B cell (primary cell): ENCODE measurements around the gene FBXO5. TPM values are rescaled to one million over a fixed set of nuclear protein-coding genes. Genes with fewer than 3 reads are reported as not detected.
A peak's percentile ranks its signal among the peaks of the same experiment; 100 is the strongest.

Source experiments
- ATAC-seq: fragments of 200-7000 bp; cut with Tn5 transposase; one replicate; pipeline ENCODE4 v1.10.0; 2021; ENCODE audit warnings: low read depth, mild to moderate bottlenecking, moderate number of reproducible peaks, moderate library complexity
- CTCF ChIA-PET: fragments of 350-600 bp; sonication (Branson Sonifier 250); formaldehyde crosslinking; loops from one replicate; lab custom pipeline; 2021; ENCODE audit warnings: antibody characterized with exemption, inconsistent platforms; lab: Charles Lee
- POLR2A ChIA-PET: fragments of 350-600 bp; sonication (Branson Sonifier 250); formaldehyde crosslinking; loops from one replicate; lab custom pipeline; 2021; ENCODE audit warnings: antibody characterized with exemption; lab: Charles Lee
- DNase-seq: peaks from one replicate; pipeline ENCODE4 v3.0.0; 2013
- H2AFZ ChIP-seq: 2 replicates; pipeline ENCODE4 v1.6.1; 2012; ENCODE audit warnings: mild to moderate bottlenecking, low read depth, low read length; ENCODE audit not compliant: insufficient read depth, poor library complexity, severe bottlenecking
- H3K27ac ChIP-seq, 2 donors: 1 replicate in 1 of 2; 2 replicates in 1 of 2; pipeline ENCODE4 v1.5.1; 2012 to 2013; ENCODE audit warnings: low read length in 2 of 2, mild to moderate bottlenecking in 2 of 2, moderate library complexity in 1 of 2
- H3K27me3 ChIP-seq, 4 experiments: fragments of 200-600 bp in 1 of 4; sonication (generic) in 1 of 4; replicated peaks in 1 of 4; 1 replicate in 2 of 4; 2 replicates in 2 of 4; pipeline versions ENCODE4 v1.6.1 to v1.7.0; 2013 to 2016; ENCODE audit warnings: low read length in 3 of 4, mild to moderate bottlenecking in 2 of 4, mixed read lengths in 1 of 4, moderate library complexity in 1 of 4; ENCODE audit not compliant: insufficient read depth in 4 of 4, control insufficient read depth in 3 of 4; ENCODE audit errors: control extremely low read depth in 1 of 4
- H3K36me3 ChIP-seq, 2 experiments: replicated peaks in 1 of 2; 1 replicate in 1 of 2; 2 replicates in 1 of 2; pipeline versions ENCODE4 v1.6.1 to v1.7.1; 2013; ENCODE audit warnings: low read length in 1 of 2; ENCODE audit not compliant: insufficient read depth in 2 of 2, control insufficient read depth in 1 of 2; ENCODE audit errors: control extremely low read depth in 1 of 2, extremely low read depth in 1 of 2
- H3K4me1 ChIP-seq, 2 donors: fragments of 200-600 bp in 1 of 2; sonication (generic) in 1 of 2; 1 replicate in 1 of 2; 2 replicates in 1 of 2; pipeline versions ENCODE4 v1.5.1 to v1.6.1; 2013 to 2017; ENCODE audit warnings: low read length in 2 of 2; ENCODE audit not compliant: control insufficient read depth in 2 of 2, insufficient read depth in 2 of 2
- H3K4me2 ChIP-seq: replicated peaks from 2 replicates; pipeline ENCODE3; 2012; ENCODE audit warnings: mild to moderate bottlenecking, low read depth, low read length; ENCODE audit not compliant: poor library complexity, severe bottlenecking
- H3K4me3 ChIP-seq, 5 experiments: fragments of 200-600 bp in 1 of 5; sonication (generic) in 1 of 5; 1 replicate in 3 of 5; 2 replicates in 2 of 5; pipeline versions ENCODE4 v1.5.1 to v1.7.0; 2011 to 2016; ENCODE audit warnings: low read length in 4 of 5, mild to moderate bottlenecking in 4 of 5, low read depth in 2 of 5, control low read depth in 1 of 5, moderate library complexity in 1 of 5; ENCODE audit not compliant: insufficient read depth in 1 of 5; ENCODE audit errors: control extremely low read depth in 1 of 5, extremely low read depth in 1 of 5
- H3K79me2 ChIP-seq: fragments of 200-600 bp; sonication (generic); one replicate; pipeline ENCODE4 v1.6.0; 2016; ENCODE audit warnings: low read length; ENCODE audit not compliant: control insufficient read depth, insufficient read depth
- H3K9ac ChIP-seq: fragments of 200-600 bp; sonication (generic); 2 replicates; pipeline ENCODE4 v1.6.1; 2017; ENCODE audit warnings: mild to moderate bottlenecking, low read length, moderate library complexity
- H3K9me3 ChIP-seq, 3 donors: one replicate each; pipeline versions ENCODE4 v1.6.1 to v1.7.1; 2013; ENCODE audit warnings: low read length in 2 of 3; ENCODE audit not compliant: control insufficient read depth in 2 of 3, insufficient read depth in 1 of 3; ENCODE audit errors: control extremely low read depth in 1 of 3
- H4K20me1 ChIP-seq: 2 replicates; pipeline ENCODE4 v1.6.0; 2012; ENCODE audit warnings: mild to moderate bottlenecking, low read length; ENCODE audit not compliant: insufficient read depth, control insufficient read depth, poor library complexity, severe bottlenecking
- H3K27ac Mint-ChIP-seq: one replicate; pipeline ENCODE4 v1.8.0; 2021; ENCODE audit warnings: mixed read lengths
- H3K27me3 Mint-ChIP-seq: one replicate; pipeline ENCODE4 v1.8.0; 2021; ENCODE audit warnings: mixed read lengths
- H3K4me1 Mint-ChIP-seq: one replicate; pipeline ENCODE4 v1.8.0; 2021; ENCODE audit warnings: mixed read lengths
- H3K4me3 Mint-ChIP-seq: one replicate; pipeline ENCODE4 v1.8.0; 2021; ENCODE audit warnings: mixed read lengths
- H3K9me3 Mint-ChIP-seq: one replicate; pipeline ENCODE4 v1.8.0; 2022; ENCODE audit warnings: mixed read lengths; ENCODE audit not compliant: insufficient read depth
- EZH2 ChIP-seq: IDR thresholded peaks from 2 replicates; pipeline ENCODE4 v1.6.1; 2012; ENCODE audit warnings: borderline replicate concordance, low read depth, mild to moderate bottlenecking, moderate library complexity, low read length; ENCODE audit not compliant: insufficient read depth, poor library complexity, severe bottlenecking
- WGBS: methylation state at CpG from one replicate; pipeline ENCODE4 v1.1.5; 2013; ENCODE audit warnings: missing lambda C conversion rate; ENCODE audit not compliant: insufficient coverage; 5-methylcytosine and 5-hydroxymethylcytosine counted together
- intact Hi-C: fragments of 100-400 bp; cut with micrococcal nuclease; formaldehyde crosslinking; loops from one replicate; pipeline ENCODE4 v1.10.0; 2022
- polyA plus RNA-seq: library from polyadenylated mRNA; depleted of rRNA; stranded (reverse); fragments of >200 nt; gene quantifications from 2 replicates; pipeline ENCODE4 v1.2.3, GENCODE V29; 2012
- total RNA-seq, 2 donors: library from RNA; stranded (reverse); fragments of 120-200 nt in 1 of 2; gene quantifications; 1 replicate in 1 of 2; 2 replicates in 1 of 2; pipeline versions ENCODE4 v1.2.3 to v1.2.4, GENCODE V29; 2013 to 2022
- TF ChIP-seq, protein P1 (sequence below): fragments of 200-600 bp; IDR thresholded peaks from one replicate; pipeline ENCODE4 v1.8.0; 2022; ENCODE audit warnings: antibody characterized with exemption, mild to moderate bottlenecking

FBXO5 gene
- total and polyA plus RNA-seq, 2 donors (not counting 1 experiment from before 2014, with no cell fraction given): 3.9 to 14.6 TPM

DNA sequence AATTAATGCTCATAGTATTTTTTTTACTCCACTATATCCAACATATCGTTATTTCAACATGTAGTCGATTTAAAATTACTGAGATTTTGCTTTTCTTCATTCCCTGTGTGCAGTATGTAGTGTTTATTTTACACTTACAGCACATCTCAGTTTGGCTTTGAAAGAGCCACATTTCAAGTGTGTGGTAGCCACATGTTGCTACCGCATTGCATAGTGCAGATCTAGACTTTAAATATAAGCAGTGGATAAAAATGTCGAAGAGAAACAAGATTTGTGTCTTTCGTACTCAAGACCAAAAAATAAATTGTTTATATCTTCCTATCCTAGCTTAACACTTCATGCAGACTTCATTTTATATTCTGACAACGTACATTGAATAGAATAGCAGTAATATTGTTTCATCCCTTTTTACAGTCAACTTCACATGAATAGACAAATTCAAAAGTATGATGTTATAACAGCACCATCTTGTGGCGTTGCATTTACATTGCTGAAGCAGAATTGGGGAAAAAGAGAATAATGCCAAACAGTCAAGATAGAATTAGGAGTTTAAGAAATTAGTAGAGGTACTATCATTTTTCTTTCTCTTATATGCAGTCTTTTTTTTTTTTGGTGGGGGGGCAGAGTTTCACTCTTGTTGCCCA is 29.9 kb downstream of the FBXO5 start:
- CTCF ChIA-PET: no interaction called here
- H3K36me3 ChIP-seq: no peaks in the 10 kb centered on the region
- peaks cover 0 to 6% (median 0%) of the 10 kb centered on the region in 4 experiments for H3K27me3 ChIP-seq
- no peaks in the 10 kb centered on the region for H3K9me3 ChIP-seq
- no peaks in the 10 kb centered on the region for H4K20me1 ChIP-seq
- POLR2A ChIA-PET: no interaction called here
- H3K27me3 Mint-ChIP-seq: peaks cover 35% of the 10 kb centered on the region
- no peak for DNase-seq
- 100% methylated on average over 1 of the region's 7 CpGs for WGBS
- H3K4me2 ChIP-seq: no peak overlapping the region
- H3K79me2 ChIP-seq: no peaks in the 10 kb centered on the region
- H3K9me3 Mint-ChIP-seq: no peaks in the 10 kb centered on the region
- TF ChIP-seq, protein P1, sequence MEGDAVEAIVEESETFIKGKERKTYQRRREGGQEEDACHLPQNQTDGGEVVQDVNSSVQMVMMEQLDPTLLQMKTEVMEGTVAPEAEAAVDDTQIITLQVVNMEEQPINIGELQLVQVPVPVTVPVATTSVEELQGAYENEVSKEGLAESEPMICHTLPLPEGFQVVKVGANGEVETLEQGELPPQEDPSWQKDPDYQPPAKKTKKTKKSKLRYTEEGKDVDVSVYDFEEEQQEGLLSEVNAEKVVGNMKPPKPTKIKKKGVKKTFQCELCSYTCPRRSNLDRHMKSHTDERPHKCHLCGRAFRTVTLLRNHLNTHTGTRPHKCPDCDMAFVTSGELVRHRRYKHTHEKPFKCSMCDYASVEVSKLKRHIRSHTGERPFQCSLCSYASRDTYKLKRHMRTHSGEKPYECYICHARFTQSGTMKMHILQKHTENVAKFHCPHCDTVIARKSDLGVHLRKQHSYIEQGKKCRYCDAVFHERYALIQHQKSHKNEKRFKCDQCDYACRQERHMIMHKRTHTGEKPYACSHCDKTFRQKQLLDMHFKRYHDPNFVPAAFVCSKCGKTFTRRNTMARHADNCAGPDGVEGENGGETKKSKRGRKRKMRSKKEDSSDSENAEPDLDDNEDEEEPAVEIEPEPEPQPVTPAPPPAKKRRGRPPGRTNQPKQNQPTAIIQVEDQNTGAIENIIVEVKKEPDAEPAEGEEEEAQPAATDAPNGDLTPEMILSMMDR: peak; percentile 44
- TF ChIP-seq EZH2: no peak
- H3K27ac ChIP-seq: no peak overlapping the region
- ATAC-seq: no peak
- peaks cover 4 to 5% of the 10 kb centered on the region in 2 donors for H3K4me1 ChIP-seq
- H3K9ac ChIP-seq: no peak overlapping the region
- intact Hi-C loops: no loop called here
- H3K27ac Mint-ChIP-seq: no peak overlapping the region
- H3K4me3 Mint-ChIP-seq: no peak overlapping the region
- peaks cover 3% of the 10 kb centered on the region for H3K4me1 Mint-ChIP-seq
- no peak overlapping the region for H2AFZ ChIP-seq
- H3K4me3 ChIP-seq: no peak overlapping the region

- Mint-ChIP-seq H3K4me3 (no peak overlapping the region), H3K9me3 (no peaks in the 10 kb centered on the region), H3K27me3 (peaks cover 35% of the 10 kb centered on the region), H3K27ac (no peak overlapping the region), H3K4me1 (peaks cover 5% of the 10 kb centered on the region)
- Histone ChIP-seq H3K4me2 (no peak overlapping the region), H3K36me3 (no peaks in the 10 kb centered on the region), H3K9ac (no peak overlapping the region), H4K20me1 (no peaks in the 10 kb centered on the region), H2AFZ (no peak overlapping the region), H3K79me2 (no peaks in the 10 kb centered on the region), H3K4me1 (peaks cover 5 to 6% of the 10 kb centered on the region in 2 donors), H3K4me3 (no peak overlapping the region), H3K9me3 (no peaks in the 10 kb centered on the region), H3K27me3 (peaks cover 0 to 6% (median 0%) of the 10 kb centered on the region in 4 experiments), H3K27ac (no peak overlapping the region)
- ChIA-PET POLR2A (no interaction called here), CTCF (no interaction called here)
- no peak for TF ChIP-seq EZH2
- TF ChIP-seq, protein P1: no peak
- DNase-seq (no peak), ATAC-seq (no peak)
- no CpG with 5 or more reads among the region's 1 CpG for WGBS
- intact Hi-C loops: no loop called here
Observed at GRCh38 chr6:152952045-152952444, 30.8 kb downstream of the FBXO5 start.
